ENCODE results near the gene ZNF384. TPM values are rescaled to one million over a fixed set of nuclear protein-coding genes. Genes with fewer than 3 reads are reported as not detected.

ZNF384 gene
- 66.4 and 68.5 TPM in 2 replicates for total RNA-seq (2013; cell fraction: nucleolus; rRNA removed)
- total RNA-seq (2014; rRNA removed) (23.3 and 23.7 TPM in 2 replicates), total RNA-seq (2014; rRNA removed; fragmentation: Illumina TruSeq; extraction: Trizol) (26.0 and 27.1 TPM in 2 replicates), total RNA-seq (2021) (49.3 and 53.8 TPM in 2 replicates), polyA plus RNA-seq (2011; rRNA removed) (42.4 and 70.2 TPM in 2 replicates), polyA plus RNA-seq (2014; fragmentation: Illumina TruSeq; extraction: Trizol) (65.2 and 81.5 TPM in 2 replicates), polyA plus RNA-seq (2014; fragmentation: Nextera tagmentation; extraction: Ambion mirVana) (1 to 10 TPM in 1 of 2 experiments, under 1 TPM in 1; 0.46 to 1.3 TPM), polyA plus RNA-seq (2014; rRNA removed) (53.5 and 55.8 TPM in 2 replicates), polyA plus RNA-seq (2016; fragmentation: Nextera tagmentation; extraction: Ambion mirVana) (10 to 100 TPM; 30.0 to 31.0 TPM), polyA minus RNA-seq (2011; rRNA and poly(A)+ RNA removed) (70.0 and 71.0 TPM in 2 replicates), Bru-seq, nascent RNA (percentile 88 among the genes with signal in this experiment), BruChase-seq, experiment 1, labeled RNA remaining after a 6-hour chase (percentile 86 among the genes with signal in this experiment), BruChase-seq, experiment 2, labeled RNA remaining after a 2-hour chase (percentile 87 among the genes with signal in this experiment)
- polyA plus RNA-seq (2011; ENCODE audit: low read depth): 36.7 TPM
- 59.6 and 70.7 TPM in 2 replicates for polyA plus RNA-seq (2011; cell fraction: cytosol; rRNA removed)
- 225 TPM in 2 replicates for polyA plus RNA-seq (2011; cell fraction: nucleus; rRNA removed)
- polyA plus RNA-seq (2012): 53.9 and 67.8 TPM in 2 replicates
- 23.4 and 31.5 TPM in 2 replicates for polyA minus RNA-seq (2011; cell fraction: cytosol; rRNA and poly(A)+ RNA removed)
- 63.2 and 96.0 TPM in 2 replicates for polyA minus RNA-seq (2011; cell fraction: nucleus; rRNA and poly(A)+ RNA removed)
- long read RNA-seq, experiment 1, partial matches to known transcripts: 4 of 18 reads
- long read RNA-seq, experiment 1, other reads (novel, unspliced or antisense): 8 of 18 reads
- long read RNA-seq, experiment 2, partial matches to known transcripts: 6 of 17 reads
- long read RNA-seq, experiment 2, other reads (novel, unspliced or antisense): 11 of 17 reads

DNA sequence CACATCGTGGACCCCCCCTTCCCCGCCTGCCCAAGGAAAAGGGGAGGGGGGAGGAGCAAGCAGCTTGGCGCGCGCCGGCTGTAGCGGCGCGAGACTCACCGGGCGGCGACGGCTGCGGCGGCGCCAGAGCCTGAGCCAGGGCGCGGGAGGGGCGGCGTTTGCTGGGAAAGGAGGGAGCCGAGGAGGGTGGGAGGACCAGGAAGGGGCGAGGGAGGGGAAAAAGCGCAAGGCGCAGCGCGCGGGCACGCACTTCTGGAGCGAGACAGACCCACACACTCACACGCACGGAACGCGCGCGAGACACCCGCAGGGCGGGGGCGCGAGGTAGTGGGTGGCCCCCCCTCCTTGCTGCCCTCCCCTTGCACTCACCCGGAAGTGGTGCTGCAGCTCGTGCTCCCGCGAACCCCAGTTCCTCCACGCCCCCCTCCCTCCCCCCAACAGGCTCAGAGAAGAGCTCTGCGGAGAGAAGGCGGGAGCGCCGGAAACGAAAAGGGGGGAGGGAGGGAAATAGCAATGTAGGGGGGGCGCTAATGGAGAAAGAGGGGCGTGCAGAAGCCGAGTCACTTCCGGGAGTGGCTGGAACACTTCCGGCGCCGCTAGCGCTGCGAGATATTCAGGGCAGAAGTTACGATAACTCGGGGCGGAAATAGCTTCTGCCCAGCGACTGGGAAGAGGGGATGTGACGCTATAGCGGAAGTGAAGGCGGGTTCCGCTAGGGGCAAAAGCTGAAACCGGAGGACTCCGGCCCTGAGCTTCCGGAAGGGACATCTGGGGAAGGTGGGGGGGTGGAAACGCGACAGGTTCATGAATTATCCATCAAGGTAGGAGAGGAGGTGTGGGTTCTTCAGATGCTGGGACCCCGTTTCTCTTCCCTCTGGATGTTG is at the start of gene ZNF384:
TSS of gene ZNF384 (minus strand) at position 377 of the 884 bp plus-strand sequence. CDS start 9,855 bp downstream, outside the sequence.
- Histone ChIP-seq H2AFZ (ENCODE audit: control insufficient read depth, low read depth, low read length) (peak within 1 kb of the TSS; percentile 77), H3K4me1 (ENCODE audit: control insufficient read depth, insufficient read depth, low read length) (peaks cover 10% of the 10 kb centered on the region; the same call in 1 of the 2 replicates), H3K27me3 (replicated peaks in 1 of 2; ENCODE audit: control insufficient read depth in 2 of 2, insufficient read depth in 2 of 2, low read length in 1 of 2) (no peaks in the 10 kb centered on the region), H3K79me2 (ENCODE audit: control insufficient read depth, insufficient read depth, low read length) (peaks cover 56% of the 10 kb centered on the region), H3K36me3 (ENCODE audit: control insufficient read depth in 2 of 2, insufficient read depth in 2 of 2, low read length in 1 of 2) (no peaks in the 10 kb centered on the region), H3K4me3 (peak within 1 kb of the TSS; percentile 80), H3K4me2 (ENCODE audit: control insufficient read depth, insufficient read depth) (peak within 1 kb of the TSS; percentile 99), H3K27ac (ENCODE audit: control insufficient read depth, insufficient read depth) (peak within 1 kb of the TSS; percentile 97), H3K9ac (ENCODE audit: control insufficient read depth, insufficient read depth, low read length) (peak within 1 kb of the TSS; percentile 98), H3K9me3 (replicated peaks; ENCODE audit: control insufficient read depth, insufficient read depth, low read length) (no peaks in the 10 kb centered on the region), H4K20me1 (ENCODE audit: control insufficient read depth, insufficient read depth) (no peaks in the 10 kb centered on the region)
- in situ Hi-C loops (cut with MboI): no loop called here
- ChIA-PET POLR2A (interaction anchor here (0.6 to 2.2 kb wide), 31 partner anchors 9 to 280 kb away, joined by 3 to 53 read pairs (median 5); partner anchors contain the start of genes CDCA3, COPS7A, LPAR5 and MLF2), CTCF (interaction anchor here (0.7 to 2.5 kb wide), 17 partner anchors 9 to 265 kb away, joined by 3 to 15 read pairs (median 4); partner anchors contain the start of genes COPS7A, LPAR5, MLF2 and NOP2), SMC1A (ENCODE audit: uncharacterized antibody, unreplicated experiment) (interaction anchor here (0.6 to 3.7 kb wide), 19 partner anchors 15 to 223 kb away, joined by 3 to 31 read pairs (median 3); partner anchors contain the start of genes CDCA3, COPS7A, LPAR5 and MLF2), RAD21 (ENCODE audit: unreplicated experiment) (interaction anchor here (0.6 to 2.1 kb wide), 33 partner anchors 9 to 564 kb away, joined by 3 to 45 read pairs (median 3); partner anchors contain the start of genes COPS7A, LPAR5, MLF2 and SPSB2)
- under 1% methylated on average over 53 of the region's 72 CpGs for WGBS (ENCODE audit: insufficient coverage, insufficient replicate concordance, low lambda C conversion rate, missing lambda C conversion rate)
- no TSS peak for BruUV-seq (replicated peaks)
- intact Hi-C loops (cut with micrococcal nuclease; ENCODE audit: unreplicated experiment): loop anchor here (1.0 to 5.0 kb wide), 8 partner anchors 26 to 163 kb away; partner anchors contain the start of genes CDCA3, ING4, MLF2 and NOP2
- DNase-seq (ENCODE audit: low read depth, low spot score) (peak; percentile 97), FAIRE-seq (peak; percentile 99), ATAC-seq (peak; percentile 83)
- TF ChIP-seq TCF12 (IDR thresholded peaks at IDR 0.05; ENCODE audit: low read depth, low read length) (peak; percentile 44; the same call in 1 of the 2 replicates), STAT3 (IDR thresholded peaks at IDR 0.05; ENCODE audit: low read depth, low read length) (no peak), ZBED1 (IDR thresholded peaks at IDR 0.05; ENCODE audit: borderline replicate concordance) (no peak), IRF4 (IDR thresholded peaks at IDR 0.05; ENCODE audit: low read depth, low read length) (no peak), RAD51 (IDR thresholded peaks at IDR 0.05) (no peak), EGR1 (IDR thresholded peaks at IDR 0.05; ENCODE audit: borderline replicate concordance in 1 of 2, low read depth in 2 of 2, low read length in 2 of 2) (peak in 1 of 2 experiments; percentile 66; a peak in 2 of 3 replicates), RAD21 (IDR thresholded peaks at IDR 0.05; ENCODE audit: insufficient read depth, low read depth, low read length) (no peak), SMAD1 (IDR thresholded peaks at IDR 0.05; ENCODE audit: low read depth, partially characterized antibody) (no peak), ZZZ3 (IDR thresholded peaks at IDR 0.05; ENCODE audit: control insufficient read depth, insufficient read length, low read depth) (no peak), IKZF2 (IDR thresholded peaks at IDR 0.05) (peak; percentile 26 to 28), NRF1 (conservative IDR thresholded peaks at IDR 0.05; ENCODE audit: low read depth, low read length) (0 out of 2 replicates have a peak, but pooled peaks have one; percentile 2), NR2C1 (IDR thresholded peaks at IDR 0.05) (peak; percentile 96)
- TF ChIP-seq, protein P1, sequence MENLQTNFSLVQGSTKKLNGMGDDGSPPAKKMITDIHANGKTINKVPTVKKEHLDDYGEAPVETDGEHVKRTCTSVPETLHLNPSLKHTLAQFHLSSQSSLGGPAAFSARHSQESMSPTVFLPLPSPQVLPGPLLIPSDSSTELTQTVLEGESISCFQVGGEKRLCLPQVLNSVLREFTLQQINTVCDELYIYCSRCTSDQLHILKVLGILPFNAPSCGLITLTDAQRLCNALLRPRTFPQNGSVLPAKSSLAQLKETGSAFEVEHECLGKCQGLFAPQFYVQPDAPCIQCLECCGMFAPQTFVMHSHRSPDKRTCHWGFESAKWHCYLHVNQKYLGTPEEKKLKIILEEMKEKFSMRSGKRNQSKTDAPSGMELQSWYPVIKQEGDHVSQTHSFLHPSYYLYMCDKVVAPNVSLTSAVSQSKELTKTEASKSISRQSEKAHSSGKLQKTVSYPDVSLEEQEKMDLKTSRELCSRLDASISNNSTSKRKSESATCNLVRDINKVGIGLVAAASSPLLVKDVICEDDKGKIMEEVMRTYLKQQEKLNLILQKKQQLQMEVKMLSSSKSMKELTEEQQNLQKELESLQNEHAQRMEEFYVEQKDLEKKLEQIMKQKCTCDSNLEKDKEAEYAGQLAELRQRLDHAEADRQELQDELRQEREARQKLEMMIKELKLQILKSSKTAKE (IDR thresholded peaks at IDR 0.05; ENCODE audit: low read depth, poor library complexity, severe bottlenecking): peak; percentile 64
